Natural killer cell (primary cell): ENCODE measurements around the gene EDC4. TPM values are rescaled to one million over a fixed set of nuclear protein-coding genes. Genes with fewer than 3 reads are reported as not detected.
A peak's percentile ranks its signal among the peaks of the same experiment; 100 is the strongest.

ENCODE experiments used
- ATAC-seq, 3 donors: fragments of 150-1000 bp in 2 of 3; fragments of 200-7000 bp in 1 of 3; cut with Tn5 transposase; 1 replicate in 1 of 3; 2 replicates in 2 of 3; pipeline ENCODE4 v1.10.0; 2021; ENCODE audit warnings: mild to moderate bottlenecking in 2 of 3, moderate library complexity in 2 of 3
- DNase-seq, 2 donors: peaks; one replicate each; pipeline versions ENCODE4 v3.0.0 to v3.0.0-alpha.2; 2013 to 2021; ENCODE audit warnings: mixed read lengths in 1 of 2
- H3K27ac ChIP-seq: one replicate; pipeline ENCODE4 v1.5.1; 2013; ENCODE audit warnings: mild to moderate bottlenecking, low read length
- H3K27me3 ChIP-seq: one replicate; pipeline ENCODE4 v1.6.1; 2013; ENCODE audit warnings: low read length; ENCODE audit not compliant: control insufficient read depth, insufficient read depth
- H3K36me3 ChIP-seq: one replicate; pipeline ENCODE4 v1.6.1; 2013; ENCODE audit warnings: low read length; ENCODE audit not compliant: control insufficient read depth, insufficient read depth
- H3K4me1 ChIP-seq: one replicate; pipeline ENCODE4 v1.6.1; 2013; ENCODE audit warnings: low read length; ENCODE audit not compliant: control insufficient read depth, insufficient read depth
- H3K4me3 ChIP-seq: one replicate; pipeline ENCODE4 v1.5.1; 2013; ENCODE audit warnings: low read length
- H3K9me3 ChIP-seq: one replicate; pipeline ENCODE4 v1.6.1; 2013; ENCODE audit warnings: low read length; ENCODE audit not compliant: control insufficient read depth, insufficient read depth
- H3K27ac Mint-ChIP-seq, 2 donors: one replicate each; pipeline ENCODE4 v1.8.0; 2022; ENCODE audit warnings: mild to moderate bottlenecking in 2 of 2, mixed read lengths in 2 of 2, moderate library complexity in 1 of 2
- H3K27me3 Mint-ChIP-seq, 2 donors: one replicate each; pipeline ENCODE4 v1.8.0; 2022; ENCODE audit warnings: low read depth in 2 of 2, mixed read lengths in 2 of 2
- H3K36me3 Mint-ChIP-seq: one replicate; pipeline ENCODE4 v1.8.0; 2022; ENCODE audit warnings: mixed read lengths
- H3K4me1 Mint-ChIP-seq, 2 donors: one replicate each; pipeline ENCODE4 v1.8.0; 2022; ENCODE audit warnings: mixed read lengths in 2 of 2
- H3K4me3 Mint-ChIP-seq: one replicate; pipeline ENCODE4 v1.8.0; 2022; ENCODE audit warnings: mild to moderate bottlenecking, moderate library complexity, mixed read lengths
- H3K9me3 Mint-ChIP-seq, 2 donors: one replicate each; pipeline ENCODE4 v1.8.0; 2022; ENCODE audit warnings: mixed read lengths in 2 of 2
- CTCF ChIP-seq: fragments of 200-600 bp; IDR thresholded peaks from one replicate; pipeline ENCODE4 v1.8.0; 2022; ENCODE audit warnings: antibody characterized with exemption
- WGBS: methylation state at CpG from one replicate; pipeline ENCODE4 v1.1.7; 2013; ENCODE audit warnings: missing lambda C conversion rate; ENCODE audit not compliant: insufficient coverage; 5-methylcytosine and 5-hydroxymethylcytosine counted together
- intact Hi-C: fragments of 100-400 bp; cut with micrococcal nuclease; formaldehyde crosslinking; loops from one replicate; pipeline ENCODE4 v1.14.2; 2022
- total RNA-seq, 4 donors: library from RNA; stranded (reverse); fragments of 120-200 nt in 1 of 4; gene quantifications; one replicate each; pipeline versions ENCODE4 v1.2.3 to v1.2.4, GENCODE V29; 2013 to 2022

EDC4 gene
- total RNA-seq, 3 donors from 2014 or later (not counting 1 experiment from before 2014, with no cell fraction given) = 91.9 to 111 (median 105) TPM

GRCh38 chr16:67888331-67888730 lies 15.5 kb downstream of the EDC4 start:
- H3K27ac ChIP-seq = no peak overlapping the region
- H3K9me3 Mint-ChIP-seq = no peaks in the 10 kb centered on the region
- TF ChIP-seq CTCF = no peak
- H3K27me3 Mint-ChIP-seq = no peaks in the 10 kb centered on the region
- H3K4me3 Mint-ChIP-seq = no peak overlapping the region
- H3K36me3 Mint-ChIP-seq = no peaks in the 10 kb centered on the region
- intact Hi-C loops = loop anchor here (5.0 kb wide), 1 partner anchor 39 kb away; no protein-coding TSS in a partner anchor
- H3K9me3 ChIP-seq = no peaks in the 10 kb centered on the region
- H3K4me1 Mint-ChIP-seq = peaks cover 9 to 11% of the 10 kb centered on the region in 2 donors
- H3K36me3 ChIP-seq = peaks cover 18% of the 10 kb centered on the region
- H3K4me3 ChIP-seq = no peak overlapping the region
- no peak overlapping the region for H3K27ac Mint-ChIP-seq
- 90% methylated on average over 3 of the region's 3 CpGs for WGBS
- no peak for DNase-seq
- no peaks in the 10 kb centered on the region for H3K27me3 ChIP-seq
- no peaks in the 10 kb centered on the region for H3K4me1 ChIP-seq
- no peak for ATAC-seq

GRCh38 chr16:67892375-67892774 lies 19.5 kb downstream of the EDC4 start:
- Histone ChIP-seq H3K36me3 (no peaks in the 10 kb centered on the region), H3K4me3 (peak overlapping the region; percentile 45), H3K27ac (peak overlapping the region; percentile 68), H3K4me1 (peaks cover 17% of the 10 kb centered on the region), H3K27me3 (no peaks in the 10 kb centered on the region), H3K9me3 (no peaks in the 10 kb centered on the region)
- ATAC-seq (no peak), DNase-seq (no peak)
- H3K4me1 Mint-ChIP-seq = peaks cover 26 to 28% of the 10 kb centered on the region in 2 donors
- no peaks in the 10 kb centered on the region for H3K27me3 Mint-ChIP-seq
- no peaks in the 10 kb centered on the region for H3K9me3 Mint-ChIP-seq
- WGBS = no CpG with 5 or more reads among the region's 5 CpGs
- H3K27ac Mint-ChIP-seq = peak overlapping the region; percentile 91 to 95
- H3K4me3 Mint-ChIP-seq = peak overlapping the region; percentile 96
- TF ChIP-seq CTCF = no peak
- no peaks in the 10 kb centered on the region for H3K36me3 Mint-ChIP-seq
- intact Hi-C loops = loop anchor here (2.0 kb wide), 2 partner anchors 20 to 44 kb away; partner anchors contain the start of genes EDC4 and PSMB10

GRCh38 chr16:67892899-67893742 lies 20.3 kb downstream of the EDC4 start, which contains the start of gene PSKH1:
TSS of gene PSKH1 (plus strand) at chr16:67893254. CDS start at chr16:67908750, 15,496 bp downstream.
- Mint-ChIP-seq H3K36me3 (no peaks in the 10 kb centered on the region), H3K9me3 (no peaks in the 10 kb centered on the region), H3K27me3 (no peaks in the 10 kb centered on the region), H3K27ac (peak within 1 kb of the TSS; percentile 91 to 95), H3K4me1 (peaks cover 28 to 31% of the 10 kb centered on the region in 2 donors), H3K4me3 (peak within 1 kb of the TSS; percentile 96)
- WGBS = under 1% methylated on average over 90 of the region's 90 CpGs
- H3K27me3 ChIP-seq = no peaks in the 10 kb centered on the region
- H3K4me3 ChIP-seq = peak within 1 kb of the TSS; percentile 65
- peak within 1 kb of the TSS; percentile 83 for H3K27ac ChIP-seq
- TF ChIP-seq CTCF = no peak
- intact Hi-C loops = loop anchor here (1.0 to 2.0 kb wide), 3 partner anchors 20 to 47 kb away; partner anchors contain the start of genes EDC4, NUTF2 and PSMB10
- DNase-seq (peak; percentile 86 to 96), ATAC-seq (peak; percentile 98 to 99 (median 98))
- H3K36me3 ChIP-seq = no peaks in the 10 kb centered on the region
- peaks cover 17% of the 10 kb centered on the region for H3K4me1 ChIP-seq
- H3K9me3 ChIP-seq = no peaks in the 10 kb centered on the region
